Measurements from ENCODE around the gene ZNF831. TPM values are rescaled to one million over a fixed set of nuclear protein-coding genes. Genes with fewer than 3 reads are reported as not detected.

Gene ZNF831
- total RNA-seq, 4 donors from 2014 or later: 0.16 to 1.0 (median 0.34) TPM; not detected in 1

GRCh38 chr20:59258221-59258621 lies 94.6 kb downstream of the ZNF831 start:
- no peaks in the 10 kb centered on the region for H3K9me3 ChIP-seq
- TF ChIP-seq EP300 (IDR thresholded peaks at IDR 0.05) (no peak), CTCF (IDR thresholded peaks at IDR 0.05) (no peak), POLR2AphosphoS5 (IDR thresholded peaks at IDR 0.05) (no peak), POLR2A (IDR thresholded peaks at IDR 0.05) (no peak)
- no peaks in the 10 kb centered on the region for H3K36me3 ChIP-seq
- H3K27ac ChIP-seq: no peak overlapping the region
- H3K4me1 ChIP-seq: no peaks in the 10 kb centered on the region
- whole genome bisulfite sequencing: 47% methylated on average over 2 of the region's 2 CpGs
- peaks cover 33% of the 10 kb centered on the region for H3K27me3 ChIP-seq
- H3K4me3 ChIP-seq: no peak overlapping the region
- DNase-seq (ENCODE audit: low spot score in 2 of 2): no peak

- no peak overlapping the region for H3K27ac ChIP-seq
- no peak for TF ChIP-seq CTCF (IDR thresholded peaks at IDR 0.05)
- TF ChIP-seq POLR2AphosphoS5 (IDR thresholded peaks at IDR 0.05): no peak
- no peak for TF ChIP-seq EP300 (IDR thresholded peaks at IDR 0.05)
- no peak for TF ChIP-seq POLR2A (IDR thresholded peaks at IDR 0.05)
- WGBS: 74% methylated on average over 2 of the region's 2 CpGs
- H3K4me3 ChIP-seq: no peak overlapping the region
- DNase-seq (ENCODE audit: low spot score in 2 of 2): no peak
- no peaks in the 10 kb centered on the region for H3K4me1 ChIP-seq
- H3K36me3 ChIP-seq: no peaks in the 10 kb centered on the region
- no peaks in the 10 kb centered on the region for H3K9me3 ChIP-seq
- H3K27me3 ChIP-seq: peaks cover 33% of the 10 kb centered on the region
Measured at GRCh38 chr20:59259946-59260345, 96.3 kb downstream of the ZNF831 start.

DNA sequence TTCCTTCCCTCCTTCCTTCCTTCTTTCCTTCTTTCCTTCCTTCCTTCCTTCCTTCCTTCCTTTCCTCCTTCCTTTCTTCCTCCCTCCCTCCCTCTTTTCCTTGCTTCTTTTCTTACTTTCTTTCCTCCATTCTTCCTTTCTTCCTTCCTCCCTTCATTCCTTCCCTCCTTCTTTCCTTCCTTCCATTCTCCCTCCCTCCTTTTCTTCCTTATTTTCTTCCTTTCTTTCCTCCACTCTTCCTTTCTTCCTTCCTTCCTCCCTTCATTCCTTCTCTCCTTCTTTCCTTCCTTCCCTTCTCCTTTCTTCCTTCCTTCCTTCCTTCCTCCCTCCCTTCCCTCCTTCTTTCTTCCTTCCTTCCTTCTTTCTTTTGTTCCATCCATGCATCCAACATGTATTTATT lies 101.7 kb downstream of the ZNF831 start:
- H3K27ac ChIP-seq: no peak overlapping the region
- H3K27me3 ChIP-seq: peaks cover 33% of the 10 kb centered on the region
- no peaks in the 10 kb centered on the region for H3K36me3 ChIP-seq
- H3K9me3 ChIP-seq: no peaks in the 10 kb centered on the region
- H3K4me3 ChIP-seq: no peak overlapping the region
- no peaks in the 10 kb centered on the region for H3K4me1 ChIP-seq
- no peak for DNase-seq (ENCODE audit: low spot score in 2 of 2)
- TF ChIP-seq EP300 (IDR thresholded peaks at IDR 0.05): no peak
- no peak for TF ChIP-seq POLR2A (IDR thresholded peaks at IDR 0.05)
- TF ChIP-seq POLR2AphosphoS5 (IDR thresholded peaks at IDR 0.05): no peak
- no peak for TF ChIP-seq CTCF (IDR thresholded peaks at IDR 0.05)

GRCh38 chr20:59268870-59269269 lies 105.2 kb downstream of the ZNF831 start:
- no peaks in the 10 kb centered on the region for H3K4me1 ChIP-seq
- H3K36me3 ChIP-seq: no peaks in the 10 kb centered on the region
- TF ChIP-seq EP300 (IDR thresholded peaks at IDR 0.05) (no peak), CTCF (IDR thresholded peaks at IDR 0.05) (no peak), POLR2A (IDR thresholded peaks at IDR 0.05) (no peak), POLR2AphosphoS5 (IDR thresholded peaks at IDR 0.05) (no peak)
- no peaks in the 10 kb centered on the region for H3K9me3 ChIP-seq
- H3K27me3 ChIP-seq: peaks cover 26% of the 10 kb centered on the region
- H3K4me3 ChIP-seq: no peak overlapping the region
- 69% methylated on average over 3 of the region's 3 CpGs for WGBS
- no peak overlapping the region for H3K27ac ChIP-seq
- DNase-seq (ENCODE audit: low spot score in 2 of 2): no peak

DNA sequence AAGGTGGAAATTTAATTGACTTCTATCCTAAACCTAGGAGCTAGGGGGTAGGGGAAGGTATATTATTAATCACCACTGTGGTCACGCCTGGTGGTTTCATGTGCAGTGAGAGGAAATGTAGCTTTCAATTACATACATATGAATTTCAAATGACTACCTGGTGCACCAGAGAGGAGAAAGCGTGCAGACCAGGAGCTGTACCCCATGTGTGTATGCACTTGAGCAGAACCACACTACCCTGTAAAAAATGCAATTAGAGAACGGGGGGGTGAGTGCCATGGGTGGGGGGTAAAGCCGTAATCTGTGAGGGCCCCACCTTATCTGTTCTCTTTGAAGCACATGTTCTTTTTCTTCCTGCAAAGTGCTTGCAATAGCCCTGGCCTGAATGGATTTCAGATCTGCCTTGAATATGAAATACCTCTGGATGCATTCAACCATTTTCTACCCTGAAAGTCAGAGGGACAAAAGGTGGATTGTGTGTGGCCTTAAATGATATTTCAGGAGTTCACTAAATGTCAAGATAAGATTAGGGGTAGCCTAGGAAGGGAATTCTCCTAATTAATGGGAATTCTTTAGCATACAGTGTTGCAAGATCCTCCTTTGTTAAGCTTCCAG lies 105.9 kb downstream of the ZNF831 start:
- WGBS: 67% methylated on average over 4 of the region's 4 CpGs
- Histone ChIP-seq H3K4me1 (no peaks in the 10 kb centered on the region), H3K27ac (no peak overlapping the region), H3K36me3 (no peaks in the 10 kb centered on the region), H3K9me3 (no peaks in the 10 kb centered on the region), H3K4me3 (no peak overlapping the region), H3K27me3 (peaks cover 25% of the 10 kb centered on the region)
- DNase-seq (ENCODE audit: low spot score in 2 of 2): no peak
- no peak for TF ChIP-seq EP300 (IDR thresholded peaks at IDR 0.05)
- no peak for TF ChIP-seq POLR2AphosphoS5 (IDR thresholded peaks at IDR 0.05)
- no peak for TF ChIP-seq CTCF (IDR thresholded peaks at IDR 0.05)
- no peak for TF ChIP-seq POLR2A (IDR thresholded peaks at IDR 0.05)

All from suprapubic skin (tissue), 4 donors.